Mesendoderm (in vitro differentiated cells): Measurements from ENCODE around the gene AKAP6.

Experiments used
- DNase-seq: peaks from one replicate; pipeline ENCODE4 v3.0.0; 2013
- H2AK5ac ChIP-seq: 2 replicates; pipeline ENCODE4 v1.6.1; 2013; ENCODE audit warnings: low read length, inconsistent platforms
- H2BK120ac ChIP-seq: 2 replicates; pipeline ENCODE4 v1.6.1; 2013; ENCODE audit warnings: low read depth, mild to moderate bottlenecking, low read length, moderate library complexity, mixed read lengths
- H2BK15ac ChIP-seq: replicated peaks from 2 replicates; pipeline ENCODE4 v1.6.1; 2013; ENCODE audit warnings: low read depth, mild to moderate bottlenecking, moderate library complexity
- H2BK5ac ChIP-seq: 2 replicates; pipeline ENCODE4 v1.6.1; 2013; ENCODE audit warnings: low read length, inconsistent platforms
- H3K18ac ChIP-seq: 2 replicates; pipeline ENCODE4 v1.6.1; 2013; ENCODE audit warnings: mild to moderate bottlenecking, low read length, mixed read lengths
- H3K23ac ChIP-seq: one replicate; pipeline ENCODE4 v1.6.1; 2013; ENCODE audit warnings: low read length
- H3K27ac ChIP-seq: 2 replicates; pipeline ENCODE4 v1.5.1; 2013; ENCODE audit warnings: low read depth, mild to moderate bottlenecking, inconsistent platforms, low read length, moderate library complexity
- H3K27me3 ChIP-seq: 2 replicates; pipeline ENCODE4 v1.6.1; 2013; ENCODE audit warnings: low read length, control low read depth, mild to moderate bottlenecking, inconsistent platforms; ENCODE audit not compliant: insufficient read depth, poor library complexity
- H3K36me3 ChIP-seq: 2 replicates; pipeline ENCODE4 v1.6.1; 2013; ENCODE audit warnings: low read length, inconsistent platforms; ENCODE audit not compliant: control insufficient read depth, insufficient read depth
- H3K4ac ChIP-seq: one replicate; pipeline ENCODE4 v1.6.1; 2013; ENCODE audit warnings: low read depth, mild to moderate bottlenecking, low read length, moderate library complexity
- H3K4me1 ChIP-seq: 2 replicates; pipeline ENCODE4 v1.6.1; 2013; ENCODE audit warnings: low read depth, low read length, inconsistent platforms; ENCODE audit not compliant: control insufficient read depth
- H3K4me2 ChIP-seq: 2 replicates; pipeline ENCODE4 v1.6.1; 2013; ENCODE audit warnings: low read length
- H3K4me3 ChIP-seq: 2 replicates; pipeline ENCODE4 v1.5.1; 2013; ENCODE audit warnings: mild to moderate bottlenecking, low read length
- H3K56ac ChIP-seq: one replicate; pipeline ENCODE4 v1.6.1; 2013; ENCODE audit warnings: low read length
- H3K79me1 ChIP-seq: 2 replicates; pipeline ENCODE4 v1.6.1; 2013; ENCODE audit warnings: low read length, inconsistent platforms
- H3K79me2 ChIP-seq: 2 replicates; pipeline ENCODE4 v1.6.1; 2013; ENCODE audit warnings: mild to moderate bottlenecking, low read length; ENCODE audit not compliant: control insufficient read depth, insufficient read depth
- H3K9ac ChIP-seq: 2 replicates; pipeline ENCODE4 v1.6.1; 2013; ENCODE audit warnings: low read length, inconsistent platforms
- H4K5ac ChIP-seq: one replicate; pipeline ENCODE4 v1.6.1; 2013; ENCODE audit warnings: low read length
- H4K8ac ChIP-seq: one replicate; pipeline ENCODE4 v1.6.1; 2013; ENCODE audit warnings: low read depth, mild to moderate bottlenecking, control low read depth, low read length, moderate library complexity
- WGBS: extraction: QIAGEN DNeasy Blood & Tissue Kit; methylation state at CpG from one replicate; pipeline ENCODE4 v1.1.7; 2013; ENCODE audit warnings: low lambda C conversion rate, missing lambda C conversion rate; ENCODE audit not compliant: insufficient coverage; ENCODE audit errors: extremely low coverage; 5-methylcytosine and 5-hydroxymethylcytosine counted together

AKAP6 gene

DNA sequence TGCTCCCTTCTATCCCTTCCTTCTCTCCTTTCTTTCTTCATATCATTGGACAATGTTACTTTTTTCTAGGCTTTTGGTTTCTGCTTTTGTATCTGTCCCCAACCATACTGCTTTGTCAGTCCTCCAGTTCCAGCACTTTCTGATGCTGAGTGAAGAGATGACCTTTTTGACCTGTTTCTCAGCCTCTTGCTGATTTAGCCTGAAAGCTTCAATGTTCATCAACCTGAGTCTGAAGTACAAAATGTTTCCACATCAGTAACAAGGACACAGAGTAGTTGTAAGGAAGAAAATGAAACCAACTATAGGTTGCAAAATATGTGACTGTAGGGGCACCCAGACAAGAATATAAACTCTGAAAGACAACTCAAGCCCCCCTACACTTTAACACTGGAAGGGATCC, 25.2 kb upstream of the AKAP6 start:
- Histone ChIP-seq H3K4ac (no peak overlapping the region), H3K9ac (no peak overlapping the region), H3K79me2 (no peaks in the 10 kb centered on the region), H3K4me2 (no peak overlapping the region), H2AK5ac (no peak overlapping the region), H3K27me3 (no peaks in the 10 kb centered on the region), H3K27ac (no peak overlapping the region), H4K8ac (no peak overlapping the region), H3K4me1 (no peaks in the 10 kb centered on the region), H3K79me1 (no peaks in the 10 kb centered on the region), H3K56ac (no peak overlapping the region), H3K36me3 (no peaks in the 10 kb centered on the region), H2BK5ac (no peak overlapping the region), H3K4me3 (no peak overlapping the region), H2BK15ac (no peak overlapping the region), H3K23ac (no peak overlapping the region), H4K5ac (no peak overlapping the region), H2BK120ac (no peak overlapping the region), H3K18ac (no peak overlapping the region)
- no peak for DNase-seq

DNA sequence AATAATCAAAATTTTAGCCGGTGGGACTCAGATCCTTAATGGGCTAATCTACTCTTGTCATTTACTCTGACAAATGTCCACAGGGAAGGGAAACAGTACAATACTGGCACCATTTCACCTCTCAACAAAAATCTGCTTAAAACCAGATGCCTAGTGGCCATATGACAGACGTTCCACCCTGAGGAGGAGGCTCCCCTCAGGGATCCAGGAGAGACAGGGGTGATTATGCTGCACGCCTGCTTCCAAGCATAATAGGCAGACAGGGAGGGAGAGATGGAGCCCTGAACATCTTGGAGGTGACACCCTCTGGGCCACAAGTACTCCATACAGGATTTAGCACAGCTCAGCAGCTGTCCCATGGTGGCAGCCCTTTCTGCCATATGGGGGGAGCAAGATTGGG, 24.8 kb upstream of the AKAP6 start:
- Histone ChIP-seq H3K9ac (no peak overlapping the region), H2BK120ac (no peak overlapping the region), H2BK15ac (no peak overlapping the region), H3K56ac (no peak overlapping the region), H2BK5ac (no peak overlapping the region), H3K4me3 (no peak overlapping the region), H3K4me2 (no peak overlapping the region), H3K18ac (no peak overlapping the region), H3K79me1 (no peaks in the 10 kb centered on the region), H3K4me1 (no peaks in the 10 kb centered on the region), H3K4ac (no peak overlapping the region), H3K36me3 (no peaks in the 10 kb centered on the region), H4K5ac (no peak overlapping the region), H3K23ac (no peak overlapping the region), H3K27ac (no peak overlapping the region), H4K8ac (no peak overlapping the region), H3K27me3 (no peaks in the 10 kb centered on the region), H3K79me2 (no peaks in the 10 kb centered on the region), H2AK5ac (no peak overlapping the region)
- no peak for DNase-seq
- WGBS: no CpG with 5 or more reads among the region's 3 CpGs

DNA sequence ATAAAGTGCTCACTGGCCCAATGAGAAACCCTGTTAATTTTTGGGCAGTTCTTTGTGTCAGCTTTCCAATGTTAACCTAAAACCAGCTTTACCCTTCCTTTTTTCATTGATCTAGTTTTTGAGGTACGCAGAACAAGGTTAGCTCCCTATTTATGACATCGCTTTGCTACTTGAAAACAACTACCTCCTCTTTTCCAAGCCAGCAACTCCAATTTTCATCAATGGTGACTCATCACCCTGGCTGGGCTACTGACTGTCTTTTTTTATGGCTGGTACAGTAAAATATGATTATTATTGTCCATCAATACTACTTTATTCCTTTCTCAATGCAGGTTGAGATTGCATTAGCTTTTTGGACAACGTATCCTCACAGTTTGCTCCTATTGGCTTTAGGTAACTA, 22.5 kb upstream of the AKAP6 start:
- H3K27ac ChIP-seq: no peak overlapping the region
- no peaks in the 10 kb centered on the region for H3K79me1 ChIP-seq
- H3K27me3 ChIP-seq: no peaks in the 10 kb centered on the region
- H3K79me2 ChIP-seq: no peaks in the 10 kb centered on the region
- no peak overlapping the region for H2BK5ac ChIP-seq
- H4K5ac ChIP-seq: no peak overlapping the region
- H3K23ac ChIP-seq: no peak overlapping the region
- no peak overlapping the region for H4K8ac ChIP-seq
- H3K9ac ChIP-seq: no peak overlapping the region
- no peaks in the 10 kb centered on the region for H3K36me3 ChIP-seq
- H2BK120ac ChIP-seq: no peak overlapping the region
- H3K18ac ChIP-seq: no peak overlapping the region
- no CpG with 5 or more reads among the region's 3 CpGs for WGBS
- H3K4me1 ChIP-seq: no peaks in the 10 kb centered on the region
- H3K4ac ChIP-seq: no peak overlapping the region
- no peak overlapping the region for H2AK5ac ChIP-seq
- H2BK15ac ChIP-seq: no peak overlapping the region
- H3K4me2 ChIP-seq: no peak overlapping the region
- H3K4me3 ChIP-seq: no peak overlapping the region
- H3K56ac ChIP-seq: no peak overlapping the region
- no peak for DNase-seq

DNA sequence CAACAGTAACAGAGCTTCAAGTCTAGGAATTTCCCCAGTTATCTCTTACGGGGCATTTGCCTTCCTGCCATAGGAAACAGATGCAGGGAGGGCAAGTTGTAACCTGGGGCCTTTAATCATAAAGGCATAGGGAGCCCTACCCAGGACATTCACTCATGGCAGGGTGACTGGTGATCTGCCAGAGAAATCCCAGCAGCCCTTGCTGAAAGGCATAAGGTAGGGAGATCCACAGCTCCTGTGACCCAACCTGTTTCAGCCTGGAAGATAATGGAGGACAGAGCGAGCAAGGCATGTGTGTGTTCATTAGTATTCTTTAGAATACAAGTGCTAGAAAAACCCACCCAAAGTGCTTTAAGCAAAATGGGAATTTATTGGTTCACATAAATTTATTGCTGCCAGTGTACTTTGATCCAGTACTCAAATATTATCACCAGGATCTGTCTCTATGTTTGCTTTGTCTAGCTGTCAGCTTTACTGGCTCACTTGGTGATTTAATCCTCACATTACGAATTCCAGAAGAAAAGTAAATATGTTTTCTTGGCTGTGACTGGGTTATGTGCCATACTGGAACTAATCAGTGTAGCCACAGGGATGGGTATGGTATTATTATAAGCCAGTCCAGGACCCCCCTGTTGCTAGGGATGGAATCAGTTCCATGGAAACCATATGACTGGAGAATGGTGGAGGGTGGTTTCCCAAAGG, 21.1 kb upstream of the AKAP6 start:
- no peak overlapping the region for H3K23ac ChIP-seq
- no peaks in the 10 kb centered on the region for H3K4me1 ChIP-seq
- no peak overlapping the region for H3K27ac ChIP-seq
- DNase-seq: no peak
- H2BK120ac ChIP-seq: no peak overlapping the region
- no peaks in the 10 kb centered on the region for H3K27me3 ChIP-seq
- no CpG with 5 or more reads among the region's 3 CpGs for WGBS
- no peak overlapping the region for H2AK5ac ChIP-seq
- H3K36me3 ChIP-seq: no peaks in the 10 kb centered on the region
- H3K4ac ChIP-seq: no peak overlapping the region
- H2BK15ac ChIP-seq: no peak overlapping the region
- H3K18ac ChIP-seq: no peak overlapping the region
- no peak overlapping the region for H4K5ac ChIP-seq
- no peak overlapping the region for H3K56ac ChIP-seq
- H3K9ac ChIP-seq: no peak overlapping the region
- no peak overlapping the region for H3K4me2 ChIP-seq
- no peak overlapping the region for H3K4me3 ChIP-seq
- H2BK5ac ChIP-seq: no peak overlapping the region
- no peaks in the 10 kb centered on the region for H3K79me2 ChIP-seq
- H4K8ac ChIP-seq: no peak overlapping the region
- no peaks in the 10 kb centered on the region for H3K79me1 ChIP-seq

DNA sequence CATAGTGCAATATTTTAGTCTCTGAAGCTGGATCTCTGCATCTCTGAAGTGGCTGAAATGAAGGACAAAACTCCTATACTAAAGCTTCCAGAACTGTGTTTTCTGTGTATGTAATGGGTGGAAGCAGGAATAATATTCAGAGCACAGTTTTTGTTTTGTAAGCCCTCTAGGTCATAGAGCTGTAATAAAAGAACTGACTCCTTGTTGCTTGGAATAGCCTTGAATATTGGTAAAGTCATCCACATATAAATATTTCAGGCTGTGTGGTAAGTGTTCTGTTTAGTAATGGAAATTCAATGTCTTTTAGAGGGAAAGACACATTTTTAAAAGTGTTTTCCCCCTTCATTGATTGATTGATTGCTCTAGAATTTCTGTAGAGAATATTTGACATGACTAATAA, 18.2 kb upstream of the AKAP6 start:
- Histone ChIP-seq H3K36me3 (no peaks in the 10 kb centered on the region), H3K4me3 (no peak overlapping the region), H2BK5ac (no peak overlapping the region), H4K8ac (no peak overlapping the region), H3K27ac (no peak overlapping the region), H2BK120ac (no peak overlapping the region), H3K4ac (no peak overlapping the region), H4K5ac (no peak overlapping the region), H3K4me2 (no peak overlapping the region), H3K79me2 (no peaks in the 10 kb centered on the region), H3K27me3 (no peaks in the 10 kb centered on the region), H2AK5ac (no peak overlapping the region), H3K9ac (no peak overlapping the region), H3K23ac (no peak overlapping the region), H3K79me1 (no peaks in the 10 kb centered on the region), H3K56ac (no peak overlapping the region), H2BK15ac (no peak overlapping the region), H3K4me1 (peaks cover 2% of the 10 kb centered on the region), H3K18ac (no peak overlapping the region)
- no peak for DNase-seq

DNA sequence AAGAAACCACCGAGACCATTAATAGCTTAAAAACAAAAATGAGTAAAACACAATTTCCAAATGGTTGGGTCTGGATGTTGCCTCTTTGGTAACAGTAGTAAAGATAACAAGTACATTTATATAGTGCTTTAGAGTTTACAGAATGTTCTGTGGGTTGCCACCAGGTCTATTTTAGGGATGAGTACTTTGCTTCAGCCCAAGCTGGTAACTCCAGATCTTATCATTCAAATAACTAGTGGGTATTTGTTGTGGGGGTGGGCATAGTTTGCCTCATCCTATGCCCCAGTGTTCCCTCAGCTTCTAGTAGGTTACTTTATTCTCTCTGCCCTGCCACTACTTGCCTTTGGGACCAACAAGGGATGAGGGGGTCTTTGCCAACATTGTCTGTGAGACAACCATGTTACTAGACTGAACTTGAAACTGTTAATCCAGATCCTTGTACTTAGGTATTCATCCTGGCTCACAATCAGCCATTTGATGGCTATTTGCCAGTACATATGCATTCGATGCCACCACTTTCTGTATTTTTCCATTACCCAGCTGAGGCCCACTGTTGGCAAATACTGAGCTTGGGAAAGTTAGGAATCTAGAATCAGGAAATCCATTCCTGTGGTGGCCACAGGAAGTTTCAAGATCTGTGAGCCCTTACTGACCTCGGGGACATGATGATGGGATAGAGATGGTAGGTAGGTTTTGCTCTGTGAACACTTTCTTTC, 17.6 kb upstream of the AKAP6 start:
- H3K79me1 ChIP-seq: no peaks in the 10 kb centered on the region
- no peaks in the 10 kb centered on the region for H3K36me3 ChIP-seq
- no peak overlapping the region for H4K5ac ChIP-seq
- H3K4me3 ChIP-seq: no peak overlapping the region
- whole genome bisulfite sequencing: no CpG with 5 or more reads among the region's 3 CpGs
- no peaks in the 10 kb centered on the region for H3K79me2 ChIP-seq
- no peak overlapping the region for H2AK5ac ChIP-seq
- H2BK5ac ChIP-seq: no peak overlapping the region
- no peak overlapping the region for H2BK120ac ChIP-seq
- H3K27ac ChIP-seq: no peak overlapping the region
- no peak overlapping the region for H3K4ac ChIP-seq
- no peak overlapping the region for H3K56ac ChIP-seq
- no peak overlapping the region for H3K18ac ChIP-seq
- H3K9ac ChIP-seq: no peak overlapping the region
- H3K4me1 ChIP-seq: peaks cover 2% of the 10 kb centered on the region
- no peak overlapping the region for H3K23ac ChIP-seq
- DNase-seq: no peak
- H3K4me2 ChIP-seq: no peak overlapping the region
- H3K27me3 ChIP-seq: no peaks in the 10 kb centered on the region
- no peak overlapping the region for H4K8ac ChIP-seq
- no peak overlapping the region for H2BK15ac ChIP-seq
